Colon (tissue), 2 donors: ENCODE data around the gene PRKAG3.

Source experiments
- FAIRE-seq: peaks from 2 replicates; lab custom pipeline; 2012; peaks lifted over from hg19 to GRCh38; lab: Jason Lieb, UNC
- donor health status: control.
- donor health status: control.

PRKAG3 gene

DNA sequence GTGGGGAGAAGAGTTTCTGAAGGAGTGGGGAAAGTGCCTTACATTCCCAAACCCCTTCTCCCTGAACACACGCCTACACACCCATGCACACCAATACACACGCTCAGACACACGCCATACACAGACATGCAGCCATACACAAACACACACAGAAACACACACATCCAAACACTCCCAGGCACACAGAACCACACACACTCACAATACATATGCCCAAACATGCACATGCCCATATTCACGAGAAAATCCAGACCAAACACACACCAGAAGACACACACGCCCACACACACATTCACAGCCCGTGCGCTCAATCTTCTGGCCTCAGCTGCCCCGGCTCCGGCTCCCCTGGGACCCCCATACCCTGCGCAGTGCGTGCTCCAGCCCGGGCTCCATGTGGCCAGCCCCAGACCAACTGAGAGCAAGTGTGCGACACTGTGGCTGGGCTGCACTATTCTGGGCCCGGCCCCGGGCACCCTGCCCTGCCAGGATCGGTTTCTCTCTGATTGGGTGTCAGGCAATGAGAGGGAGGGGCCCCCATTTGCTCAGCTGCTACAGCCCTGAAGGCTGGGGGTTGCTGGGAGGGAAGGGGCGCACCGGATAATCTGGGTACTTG is at the start of gene PRKAG3:
Gene PRKAG3, minus strand, starts transcription at position 426 of the 613 bp plus-strand sequence.
- FAIRE-seq, result no peak

DNA sequence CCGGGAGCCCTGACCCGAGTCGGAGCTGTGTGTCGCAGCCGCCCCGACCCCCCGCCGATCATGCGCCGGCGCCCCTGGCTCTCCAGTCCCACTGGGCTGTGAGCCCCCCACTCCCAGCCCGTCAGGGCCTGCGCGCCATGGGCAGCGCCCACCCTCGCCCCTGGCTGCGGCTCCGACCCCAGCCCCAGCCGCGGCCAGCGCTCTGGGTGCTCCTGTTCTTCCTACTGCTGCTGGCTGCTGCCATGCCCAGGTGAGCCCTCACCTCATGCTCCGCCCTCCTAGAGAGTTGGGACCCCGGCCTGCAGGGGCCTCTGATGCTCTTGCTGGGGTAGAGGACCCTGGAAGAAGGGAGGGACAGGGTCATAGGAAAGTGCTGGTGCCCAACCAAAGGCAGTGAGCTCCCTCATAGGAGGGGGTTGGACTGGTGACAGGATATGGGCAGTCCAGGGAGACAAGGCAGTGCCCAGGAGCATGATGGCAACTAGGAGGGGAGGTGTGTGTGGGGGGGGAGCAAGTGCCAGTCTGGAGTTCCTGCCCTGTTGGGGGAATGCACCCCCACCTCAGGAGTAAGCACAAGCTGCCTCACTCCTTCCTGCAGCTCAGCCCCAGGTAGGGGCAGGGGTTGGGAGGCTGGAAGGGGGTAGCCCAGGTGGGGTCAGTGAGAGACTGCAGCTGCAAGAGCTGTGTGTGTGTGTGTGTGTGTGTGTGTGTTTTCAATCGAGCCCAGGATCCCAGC is 49.4 kb upstream of the PRKAG3 start:
- no peak for FAIRE-seq

DNA sequence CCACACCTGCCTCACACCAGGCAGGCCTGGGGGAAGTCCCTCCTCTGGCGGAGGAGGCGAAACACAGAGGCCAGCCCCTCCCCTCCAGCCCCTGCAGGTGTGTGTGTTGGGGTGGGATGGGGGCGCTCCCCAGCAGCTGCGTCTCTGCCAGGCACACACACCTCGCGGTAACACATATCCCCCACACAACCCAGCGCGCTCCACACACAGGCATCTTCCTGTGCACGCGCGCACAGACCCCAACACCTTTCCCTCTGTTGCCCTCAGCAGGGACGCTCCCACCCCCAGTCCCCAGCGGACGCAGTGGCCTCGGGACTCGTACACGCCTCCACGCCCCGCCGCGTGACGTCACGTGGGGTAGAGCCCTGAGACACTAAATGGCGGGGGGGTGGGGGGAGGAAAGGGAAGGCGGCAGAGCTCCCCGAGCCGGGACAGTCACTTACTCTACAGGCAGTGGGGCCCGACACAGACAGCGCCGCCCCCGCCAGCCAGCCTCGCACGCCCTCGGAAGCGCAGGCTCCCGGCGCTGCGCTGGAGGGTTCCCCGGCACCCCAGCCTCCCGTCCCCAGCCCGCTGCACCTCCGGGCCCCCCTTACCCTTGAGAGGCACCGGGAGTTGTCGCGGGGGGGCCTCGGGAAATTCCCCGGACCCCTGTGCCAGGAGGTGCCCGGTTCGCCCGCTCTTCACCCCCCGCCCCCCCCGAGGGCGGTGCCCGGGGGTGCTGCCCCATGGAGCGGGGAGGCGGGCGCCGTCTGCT is 48.7 kb upstream of the PRKAG3 start, which contains the start of gene WNT10A:
Gene WNT10A, plus strand, starts transcription at position 751 of the 757 bp plus-strand sequence. CDS start 144 bp downstream, outside the sequence.
- FAIRE-seq, result no peak

DNA sequence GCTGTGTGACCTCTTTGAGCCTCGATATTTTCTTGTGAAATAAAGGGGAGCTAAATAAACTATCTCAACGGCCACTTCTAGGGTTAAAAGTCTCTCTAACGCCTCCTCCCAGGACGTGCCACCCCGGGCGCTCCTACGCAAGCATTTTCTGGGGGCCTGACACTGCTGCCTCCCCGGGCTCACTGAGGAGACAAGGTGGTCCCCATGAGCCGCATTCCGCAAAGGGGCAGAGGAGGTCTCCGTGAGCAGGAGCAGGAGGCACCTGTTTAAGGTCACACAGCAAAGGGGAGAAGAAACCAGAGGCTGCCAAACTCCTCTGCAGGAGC is 48.1 kb upstream of the PRKAG3 start:
- FAIRE-seq, result no peak

DNA sequence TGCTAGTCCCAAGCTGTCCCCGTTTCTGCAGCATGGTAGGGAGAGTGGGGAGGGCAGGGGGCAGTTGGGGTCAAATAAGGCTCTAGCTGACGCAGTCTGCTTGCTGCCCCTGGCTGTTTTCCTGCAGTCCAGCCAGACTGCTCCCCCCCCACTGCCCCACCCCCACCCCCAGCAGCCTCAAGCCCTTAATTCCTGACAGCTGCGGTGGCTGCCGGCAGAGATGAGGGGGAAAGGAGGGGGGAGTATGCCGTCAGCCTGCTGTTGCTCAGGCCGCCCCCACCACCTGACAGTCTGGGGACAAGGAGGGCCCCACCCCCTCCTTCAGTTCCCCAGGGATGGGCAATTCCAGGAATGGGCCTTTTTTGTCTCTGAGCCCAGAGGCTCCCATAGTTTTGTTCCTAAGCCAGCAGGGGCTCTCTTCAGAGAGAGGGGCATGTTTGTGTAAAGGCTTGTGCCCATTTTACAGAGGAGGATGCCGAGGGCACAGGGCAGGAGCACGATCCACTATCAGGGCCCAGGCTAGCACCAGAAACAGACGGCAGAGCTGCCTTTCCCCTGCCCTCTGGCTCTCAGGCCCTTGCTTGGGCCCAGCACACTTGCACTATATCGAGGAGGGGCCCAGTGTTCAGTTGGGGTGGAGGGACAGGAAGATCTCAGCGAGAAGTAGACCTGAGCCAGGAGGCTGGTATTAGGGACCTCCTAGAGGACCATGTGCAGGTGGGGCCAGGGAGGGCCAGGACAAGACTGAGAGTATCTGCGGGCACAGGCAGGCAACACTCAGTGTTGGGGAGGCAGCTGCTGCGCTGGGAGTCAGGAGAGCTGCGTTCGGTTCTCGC is 47.5 kb upstream of the PRKAG3 start:
- FAIRE-seq, result no peak

DNA sequence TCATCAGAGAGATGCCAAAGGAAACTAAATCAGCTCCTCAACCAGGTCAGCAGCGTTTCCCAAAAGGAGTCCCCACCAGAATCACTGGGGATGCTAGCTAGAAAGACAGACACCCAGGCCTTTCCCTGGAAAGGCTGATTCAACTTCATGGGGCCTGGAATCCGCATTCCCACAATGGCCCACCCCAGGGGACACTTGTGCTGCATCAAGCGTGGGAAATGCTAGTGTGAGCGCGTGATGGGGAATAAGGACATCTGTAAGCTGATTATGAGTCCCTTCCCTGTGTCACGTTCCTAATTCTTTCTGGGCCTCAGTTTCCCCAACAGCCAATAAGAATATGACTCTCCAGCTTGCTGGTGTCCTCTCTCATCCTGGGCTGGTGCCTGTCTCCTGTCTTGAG is 46.9 kb upstream of the PRKAG3 start:
- FAIRE-seq, result no peak

DNA sequence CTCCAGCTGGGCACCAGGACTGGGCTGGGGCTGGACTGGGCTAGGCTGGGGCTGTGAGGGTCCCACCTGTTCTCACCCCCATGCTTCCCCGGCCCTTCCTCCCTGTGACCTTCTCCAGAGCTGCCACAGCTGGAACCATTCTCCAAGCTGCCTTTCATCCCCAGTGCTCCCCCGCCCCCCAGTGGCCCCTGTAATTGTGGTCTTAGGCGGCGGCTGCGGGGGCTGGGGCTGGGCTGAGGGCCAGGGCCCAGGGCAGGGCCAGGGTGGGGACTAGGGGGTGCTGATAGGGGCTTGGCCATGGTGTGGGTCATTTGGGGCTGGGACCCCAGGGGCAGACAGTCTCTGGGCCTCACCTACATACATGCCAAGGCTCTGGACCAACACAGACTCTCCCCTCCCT is 46.3 kb upstream of the PRKAG3 start:
- no peak for FAIRE-seq

DNA sequence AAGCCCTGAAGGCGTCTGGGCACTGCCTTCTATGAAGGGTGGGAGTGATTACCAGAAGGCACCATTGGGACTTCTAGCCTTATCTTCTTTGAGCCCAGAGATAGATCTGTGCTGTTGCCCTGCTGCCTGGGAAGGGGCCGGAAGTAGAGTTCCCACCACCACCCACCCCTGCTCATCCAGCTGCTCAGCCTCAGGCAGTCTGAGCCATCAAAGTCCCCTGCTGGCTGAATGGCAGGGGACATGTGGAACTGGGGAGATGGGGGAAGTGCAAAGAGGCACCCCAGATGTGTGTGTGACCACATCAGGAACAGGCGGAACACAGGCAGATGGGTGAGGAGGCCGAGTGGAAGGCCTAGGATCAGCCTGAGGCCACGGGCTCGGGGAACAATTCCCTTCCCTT is 45.7 kb upstream of the PRKAG3 start:
- FAIRE-seq, result no peak

DNA sequence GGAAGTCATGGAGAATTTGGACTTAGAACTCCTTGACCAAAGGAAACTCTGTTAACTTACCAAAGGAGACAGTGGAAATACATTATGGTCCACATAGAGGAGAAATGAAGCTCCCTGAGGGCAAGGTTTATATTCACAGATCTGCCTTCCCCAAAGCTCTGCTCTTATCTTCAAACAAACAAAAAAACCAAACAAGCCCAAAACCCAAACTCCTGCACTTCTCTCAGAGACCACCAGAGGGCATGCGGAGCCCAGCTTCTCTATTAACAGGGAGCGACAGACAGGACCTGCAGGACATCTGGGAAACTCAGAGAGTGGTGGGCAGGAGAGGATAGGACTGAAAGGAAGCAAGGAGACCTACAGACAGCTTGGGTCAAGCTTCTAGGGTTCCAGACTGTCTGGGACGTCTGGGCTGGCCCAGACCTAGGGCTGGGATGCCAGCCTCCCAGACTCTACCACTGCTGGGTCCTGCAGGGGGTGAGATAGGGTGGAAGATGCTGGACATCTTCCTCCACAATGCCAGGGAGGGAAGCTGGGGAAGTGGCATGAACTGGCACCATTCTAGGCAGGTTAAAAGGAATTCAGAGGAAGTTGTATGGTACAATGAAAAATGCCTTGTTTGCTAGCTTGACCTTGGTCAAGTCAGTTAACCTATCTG is 45.1 kb upstream of the PRKAG3 start:
- FAIRE-seq, result no peak

DNA sequence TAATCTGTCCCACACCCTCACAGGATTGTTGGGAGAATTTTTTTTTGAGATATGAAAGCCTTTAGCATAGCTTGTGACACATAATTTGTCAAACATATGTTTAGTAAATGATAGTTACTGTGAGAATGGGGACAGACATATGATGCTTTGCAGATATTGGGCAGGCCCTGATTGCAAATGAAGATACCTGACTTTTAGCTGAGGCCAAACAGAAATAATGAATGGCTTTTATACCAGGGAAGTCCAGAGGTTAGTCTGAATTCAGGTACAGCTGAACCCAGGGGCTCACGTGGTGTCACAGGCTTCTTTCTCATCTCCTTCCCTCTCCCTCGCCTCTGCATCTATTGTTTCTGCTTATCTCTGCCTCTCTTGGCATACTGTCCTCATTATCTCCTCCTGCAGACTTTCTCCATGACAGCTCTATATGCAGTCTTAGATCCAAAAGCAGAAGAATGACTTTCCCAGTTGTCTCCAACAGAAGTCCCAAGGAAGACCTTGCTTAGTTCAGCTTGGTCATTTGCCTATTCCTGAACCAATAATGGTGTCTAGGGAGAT is 44.2 kb upstream of the PRKAG3 start:
- FAIRE-seq, result no peak

DNA sequence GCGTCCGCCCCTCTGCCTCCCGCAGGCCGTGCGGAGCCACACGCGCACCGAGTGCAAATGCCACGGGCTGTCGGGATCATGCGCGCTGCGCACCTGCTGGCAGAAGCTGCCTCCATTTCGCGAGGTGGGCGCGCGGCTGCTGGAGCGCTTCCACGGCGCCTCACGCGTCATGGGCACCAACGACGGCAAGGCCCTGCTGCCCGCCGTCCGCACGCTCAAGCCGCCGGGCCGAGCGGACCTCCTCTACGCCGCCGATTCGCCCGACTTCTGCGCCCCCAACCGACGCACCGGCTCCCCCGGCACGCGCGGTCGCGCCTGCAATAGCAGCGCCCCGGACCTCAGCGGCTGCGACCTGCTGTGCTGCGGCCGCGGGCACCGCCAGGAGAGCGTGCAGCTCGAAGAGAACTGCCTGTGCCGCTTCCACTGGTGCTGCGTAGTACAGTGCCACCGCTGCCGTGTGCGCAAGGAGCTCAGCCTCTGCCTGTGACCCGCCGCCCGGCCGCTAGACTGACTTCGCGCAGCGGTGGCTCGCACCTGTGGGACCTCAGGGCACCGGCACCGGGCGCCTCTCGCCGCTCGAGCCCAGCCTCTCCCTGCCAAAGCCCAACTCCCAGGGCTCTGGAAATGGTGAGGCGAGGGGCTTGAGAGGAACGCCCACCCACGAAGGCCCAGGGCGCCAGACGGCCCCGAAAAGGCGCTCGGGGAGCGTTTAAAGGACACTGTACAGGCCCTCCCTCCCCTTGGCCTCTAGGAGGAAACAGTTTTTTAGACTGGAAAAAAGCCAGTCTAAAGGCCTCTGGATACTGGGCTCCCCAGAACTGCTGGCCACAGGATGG is 42.0 kb upstream of the PRKAG3 start:
- no peak for FAIRE-seq

DNA sequence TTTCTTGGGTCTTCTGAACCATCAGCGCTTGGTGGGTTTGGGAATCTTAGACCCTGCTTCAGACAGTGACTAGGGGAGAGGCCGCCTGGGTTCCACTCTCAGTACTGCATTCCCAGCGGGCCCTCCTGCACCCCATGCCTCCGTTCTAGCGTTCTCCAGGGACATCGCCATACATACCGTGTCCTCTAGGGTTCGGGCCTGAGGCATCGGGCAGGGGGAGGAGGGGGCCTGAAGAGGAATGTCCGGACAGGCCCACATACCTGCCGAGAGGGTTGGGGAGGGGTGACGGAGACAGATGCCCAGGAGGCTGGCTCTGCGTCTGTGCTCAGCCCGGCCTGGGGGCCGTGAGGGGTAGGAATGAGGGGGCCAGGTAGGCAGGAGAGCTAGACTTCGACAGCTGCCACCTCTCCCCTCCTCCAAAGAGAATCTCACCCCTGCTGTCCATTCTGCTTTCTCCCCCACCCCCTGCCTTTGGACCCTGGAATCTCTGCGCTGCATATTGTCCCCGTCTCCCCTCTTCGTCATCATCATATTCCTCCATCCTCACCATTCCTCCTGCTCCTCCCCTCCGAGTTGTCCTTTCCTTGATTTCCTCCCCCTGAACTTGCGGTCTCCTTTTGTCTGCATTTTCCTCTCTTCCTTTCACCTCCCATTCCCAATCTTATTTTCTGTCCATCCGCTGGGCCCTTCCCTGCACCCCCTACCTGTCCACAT is 41.2 kb upstream of the PRKAG3 start:
- no peak for FAIRE-seq

DNA sequence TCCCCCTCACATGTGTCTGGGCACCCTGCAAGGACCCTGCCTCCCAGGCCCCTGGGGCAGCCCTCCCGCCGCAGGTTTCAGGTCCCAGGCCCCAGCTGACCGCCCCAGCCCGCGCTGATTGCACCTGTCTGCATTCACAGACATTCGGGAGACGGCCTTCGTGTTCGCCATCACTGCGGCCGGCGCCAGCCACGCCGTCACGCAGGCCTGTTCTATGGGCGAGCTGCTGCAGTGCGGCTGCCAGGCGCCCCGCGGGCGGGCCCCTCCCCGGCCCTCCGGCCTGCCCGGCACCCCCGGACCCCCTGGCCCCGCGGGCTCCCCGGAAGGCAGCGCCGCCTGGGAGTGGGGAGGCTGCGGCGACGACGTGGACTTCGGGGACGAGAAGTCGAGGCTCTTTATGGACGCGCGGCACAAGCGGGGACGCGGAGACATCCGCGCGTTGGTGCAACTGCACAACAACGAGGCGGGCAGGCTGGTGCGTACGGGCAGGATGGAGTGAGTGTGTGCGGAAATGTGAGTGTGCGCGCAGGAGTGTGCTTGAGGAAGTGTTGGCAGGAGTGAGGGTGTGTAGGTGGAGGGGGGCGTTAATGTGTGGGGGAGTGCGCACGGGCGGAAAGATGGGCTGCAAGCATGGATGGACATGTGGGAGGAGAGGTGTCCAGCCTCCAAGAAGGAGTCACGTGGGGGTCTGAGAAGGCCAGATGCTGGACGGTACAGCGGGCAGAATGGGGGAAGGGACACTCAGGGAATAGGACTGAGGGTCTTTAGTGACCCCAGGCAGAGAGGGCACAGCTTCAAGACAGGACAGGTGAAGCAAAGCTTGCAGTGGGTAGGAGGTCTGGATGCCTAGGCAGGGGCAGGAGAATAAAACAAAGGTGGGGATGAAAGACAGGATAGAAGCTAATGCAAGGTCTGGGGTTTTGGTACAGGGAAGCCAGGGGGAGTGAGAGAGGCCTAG is 40.0 kb upstream of the PRKAG3 start:
- FAIRE-seq, result no peak

DNA sequence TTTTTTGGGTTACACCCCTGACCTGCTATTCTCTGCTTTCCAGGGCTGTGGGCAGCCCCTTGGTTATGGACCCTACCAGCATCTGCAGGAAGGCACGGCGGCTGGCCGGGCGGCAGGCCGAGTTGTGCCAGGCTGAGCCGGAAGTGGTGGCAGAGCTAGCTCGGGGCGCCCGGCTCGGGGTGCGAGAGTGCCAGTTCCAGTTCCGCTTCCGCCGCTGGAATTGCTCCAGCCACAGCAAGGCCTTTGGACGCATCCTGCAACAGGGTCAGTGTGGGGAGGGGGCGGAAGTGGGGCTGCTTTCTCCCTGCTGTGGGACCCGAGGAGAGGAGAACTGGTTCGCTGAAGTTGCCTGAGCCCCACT is 39.4 kb upstream of the PRKAG3 start:
- no peak for FAIRE-seq

DNA sequence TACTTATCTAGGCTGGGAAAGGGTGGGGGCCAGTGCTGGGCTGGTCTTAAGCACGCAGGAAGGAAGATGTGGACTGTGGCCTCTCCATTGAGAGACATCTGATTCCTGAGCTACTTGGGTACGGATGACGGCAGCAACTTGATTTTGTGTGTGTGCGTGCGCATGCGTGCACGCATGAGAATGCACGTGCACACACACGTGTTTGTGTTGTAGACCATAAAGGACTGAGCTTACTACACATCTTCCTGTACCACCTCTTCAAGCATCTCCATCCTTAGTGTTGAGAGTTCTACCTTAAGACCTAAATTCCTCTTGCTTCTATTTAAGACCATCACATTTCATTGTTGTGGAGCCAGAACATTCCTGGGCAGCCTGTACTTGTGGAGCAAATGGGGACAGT is 37.5 kb upstream of the PRKAG3 start:
- FAIRE-seq, result no peak

DNA sequence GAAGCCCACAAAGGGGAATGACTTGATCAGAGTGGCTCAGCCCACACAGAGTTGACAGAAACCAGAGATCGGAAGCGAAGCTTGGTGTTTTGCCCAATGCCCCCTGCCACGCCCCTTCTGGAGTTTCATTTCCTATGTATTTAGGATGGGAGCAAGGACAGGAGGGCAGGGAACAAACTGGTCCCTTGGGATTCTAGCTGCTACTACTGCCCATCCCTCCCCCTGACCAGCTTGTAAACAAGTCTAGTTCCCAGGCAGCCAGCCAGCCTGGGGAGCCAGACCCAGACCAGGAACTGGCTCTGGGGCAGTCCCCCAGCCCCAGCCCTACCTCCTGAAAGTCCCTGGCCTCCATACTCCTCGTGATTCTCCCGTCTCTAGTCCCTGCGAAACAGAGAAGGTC is 36.3 kb upstream of the PRKAG3 start:
- no peak for FAIRE-seq

DNA sequence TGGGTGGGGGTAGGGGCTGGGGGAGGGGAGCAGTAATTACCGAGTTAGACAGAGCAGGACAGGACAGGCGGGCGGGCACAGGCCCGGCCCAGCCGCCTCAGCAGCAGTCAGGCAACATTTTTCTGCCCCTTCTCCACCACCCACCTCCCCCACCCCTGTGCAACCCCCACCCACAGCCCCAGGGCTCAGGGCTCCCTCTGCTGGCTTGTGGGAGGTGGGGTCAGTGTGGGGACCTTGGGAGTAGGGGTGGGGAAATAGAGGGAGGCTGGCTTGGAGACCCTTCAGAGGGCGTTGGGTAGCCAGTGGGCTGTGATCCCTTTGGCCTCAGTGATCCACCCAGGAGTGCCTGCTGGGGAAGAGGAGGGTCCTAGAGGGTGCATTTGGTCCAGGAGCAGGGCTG is 34.4 kb upstream of the PRKAG3 start:
- FAIRE-seq, result no peak

DNA sequence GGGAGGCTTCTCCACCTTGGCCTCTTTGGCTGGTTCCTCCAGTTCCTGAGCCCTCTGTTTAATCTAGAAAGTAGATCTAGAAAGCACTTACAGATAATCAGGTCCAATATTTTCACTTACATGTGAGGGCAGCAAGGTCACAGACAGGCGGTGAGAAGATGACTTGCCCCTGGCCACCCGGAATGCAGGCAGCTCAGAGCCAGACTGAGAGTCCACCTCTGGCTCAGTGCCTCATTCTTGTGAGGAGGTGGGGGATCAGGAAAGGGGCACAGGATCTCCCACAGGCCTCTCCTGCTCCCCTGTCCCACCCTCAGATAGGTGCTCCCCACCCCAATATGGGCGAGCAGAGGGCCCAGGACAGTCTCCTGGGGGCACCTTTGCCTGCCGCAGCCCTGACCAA is 33.8 kb upstream of the PRKAG3 start:
- FAIRE-seq, result no peak

DNA sequence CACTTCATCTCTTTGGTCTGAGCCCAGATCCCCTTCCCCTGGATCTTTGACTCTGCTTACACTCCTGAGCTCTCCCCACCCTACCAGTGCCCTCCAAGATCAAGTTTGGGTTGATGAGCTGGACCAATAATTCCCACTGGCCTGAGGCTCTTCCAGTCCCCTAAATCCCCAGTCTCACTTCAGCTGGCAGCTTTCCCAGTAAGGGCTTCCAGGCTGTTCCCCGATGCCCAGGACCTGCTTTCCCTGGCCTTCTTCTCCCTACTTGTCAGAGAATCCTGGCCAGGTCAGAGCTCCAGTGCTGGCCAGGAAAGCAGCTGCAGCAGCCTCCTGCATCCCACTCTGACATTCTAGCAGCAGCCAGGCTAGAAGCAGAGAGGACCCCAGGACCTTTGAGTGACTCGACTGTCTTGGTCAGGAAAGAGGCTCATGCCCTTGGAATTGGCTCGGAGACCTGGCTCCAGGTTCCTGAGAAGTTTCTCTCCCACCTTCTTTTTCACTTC is 31.5 kb upstream of the PRKAG3 start:
- FAIRE-seq, result no peak
